ENCODE measurements around the gene RAX2.

The RAX2 gene

DNA sequence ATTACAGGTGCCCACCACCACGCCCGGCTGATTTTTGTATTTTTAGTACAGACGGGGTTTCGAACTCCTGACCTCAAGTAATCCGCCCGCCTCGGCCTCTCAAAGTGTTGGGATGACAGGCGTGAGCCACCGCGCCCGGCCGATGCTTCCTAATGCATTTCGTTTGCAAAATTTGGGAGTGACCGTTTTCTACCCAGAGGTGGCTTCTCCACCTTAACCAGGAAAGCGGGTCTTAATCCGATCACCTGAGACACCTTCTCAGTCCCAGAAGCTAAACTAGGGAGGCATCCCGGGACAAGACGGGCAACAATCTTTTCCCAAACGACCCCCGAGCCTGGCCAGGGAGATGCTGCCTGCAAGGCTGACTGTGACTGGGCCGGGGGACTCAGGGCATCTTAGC lies 29.0 kb upstream of the RAX2 start:
- TF ChIP-seq, protein P1, sequence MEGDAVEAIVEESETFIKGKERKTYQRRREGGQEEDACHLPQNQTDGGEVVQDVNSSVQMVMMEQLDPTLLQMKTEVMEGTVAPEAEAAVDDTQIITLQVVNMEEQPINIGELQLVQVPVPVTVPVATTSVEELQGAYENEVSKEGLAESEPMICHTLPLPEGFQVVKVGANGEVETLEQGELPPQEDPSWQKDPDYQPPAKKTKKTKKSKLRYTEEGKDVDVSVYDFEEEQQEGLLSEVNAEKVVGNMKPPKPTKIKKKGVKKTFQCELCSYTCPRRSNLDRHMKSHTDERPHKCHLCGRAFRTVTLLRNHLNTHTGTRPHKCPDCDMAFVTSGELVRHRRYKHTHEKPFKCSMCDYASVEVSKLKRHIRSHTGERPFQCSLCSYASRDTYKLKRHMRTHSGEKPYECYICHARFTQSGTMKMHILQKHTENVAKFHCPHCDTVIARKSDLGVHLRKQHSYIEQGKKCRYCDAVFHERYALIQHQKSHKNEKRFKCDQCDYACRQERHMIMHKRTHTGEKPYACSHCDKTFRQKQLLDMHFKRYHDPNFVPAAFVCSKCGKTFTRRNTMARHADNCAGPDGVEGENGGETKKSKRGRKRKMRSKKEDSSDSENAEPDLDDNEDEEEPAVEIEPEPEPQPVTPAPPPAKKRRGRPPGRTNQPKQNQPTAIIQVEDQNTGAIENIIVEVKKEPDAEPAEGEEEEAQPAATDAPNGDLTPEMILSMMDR (IDR thresholded peaks at IDR 0.05; ENCODE audit: low read depth, low read length) = no peak
- no peak for DNase-seq (ENCODE audit: extremely low read depth, low read depth)

DNA sequence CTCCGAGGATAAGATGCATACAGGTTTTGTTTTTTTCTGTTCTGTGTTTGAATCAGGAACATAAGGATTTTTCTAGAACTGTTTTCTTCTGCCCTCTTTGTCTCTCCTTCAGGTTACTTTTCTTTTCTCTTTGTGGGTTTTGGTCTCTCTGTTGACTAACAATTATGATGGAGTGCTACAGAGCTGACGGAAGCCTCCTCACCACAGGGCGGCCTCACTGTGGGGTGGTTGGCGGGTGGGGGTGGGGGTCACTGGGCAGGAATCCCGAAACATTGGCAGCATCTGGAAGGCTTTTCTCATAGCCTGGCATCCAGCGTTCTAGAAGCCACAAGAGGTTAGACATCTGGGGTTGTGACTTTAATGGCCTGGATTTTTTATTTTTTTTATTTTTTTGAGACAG lies 26.1 kb upstream of the RAX2 start:
- TF ChIP-seq, protein P1 (IDR thresholded peaks at IDR 0.05; ENCODE audit: low read depth, low read length) = no peak
- no peak for DNase-seq (ENCODE audit: extremely low read depth, low read depth)

DNA sequence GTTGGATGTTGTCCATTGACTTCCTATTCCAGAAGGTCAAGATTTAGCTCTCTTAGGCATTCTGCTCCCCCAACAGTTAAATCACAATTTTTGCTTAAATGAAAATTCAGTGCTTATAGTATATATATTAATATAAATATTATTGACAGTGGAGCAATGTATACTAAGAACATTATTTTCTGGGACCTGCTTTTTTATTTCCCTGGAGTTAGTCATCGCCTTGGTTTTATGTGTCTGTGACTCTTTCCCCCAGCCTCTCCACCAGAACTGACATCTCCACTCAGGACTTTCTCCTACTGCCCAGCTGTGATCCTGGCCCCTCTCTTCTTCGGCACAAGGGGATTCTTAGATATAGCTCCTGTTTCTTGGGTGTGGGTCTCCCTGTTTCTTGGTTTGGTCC lies 24.3 kb upstream of the RAX2 start:
- TF ChIP-seq, protein P1 (IDR thresholded peaks at IDR 0.05; ENCODE audit: low read depth, low read length) = no peak
- DNase-seq (ENCODE audit: extremely low read depth, low read depth) = no peak

DNA sequence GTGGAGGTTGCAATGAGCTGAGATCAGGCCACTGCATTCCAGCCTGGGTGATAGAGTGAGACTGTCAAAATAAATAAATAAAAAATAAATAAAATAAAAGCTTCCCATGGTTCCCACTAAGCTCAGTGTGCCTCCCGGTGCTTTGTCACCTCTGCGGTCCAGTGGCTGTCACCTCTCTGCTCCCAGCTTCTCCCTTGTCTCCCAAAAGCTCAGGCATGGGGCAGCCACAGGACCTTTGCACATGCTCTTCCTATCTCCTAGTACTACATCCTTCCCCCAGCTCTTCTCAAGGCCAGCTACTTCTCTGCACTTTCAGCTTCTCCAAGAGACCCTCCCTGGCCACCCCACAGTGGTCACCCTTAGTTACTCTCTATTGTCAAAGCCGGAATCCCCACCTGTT lies 21.8 kb upstream of the RAX2 start:
- TF ChIP-seq, protein P1 (IDR thresholded peaks at IDR 0.05; ENCODE audit: low read depth, low read length) = no peak
- no peak for DNase-seq (ENCODE audit: extremely low read depth, low read depth)

DNA sequence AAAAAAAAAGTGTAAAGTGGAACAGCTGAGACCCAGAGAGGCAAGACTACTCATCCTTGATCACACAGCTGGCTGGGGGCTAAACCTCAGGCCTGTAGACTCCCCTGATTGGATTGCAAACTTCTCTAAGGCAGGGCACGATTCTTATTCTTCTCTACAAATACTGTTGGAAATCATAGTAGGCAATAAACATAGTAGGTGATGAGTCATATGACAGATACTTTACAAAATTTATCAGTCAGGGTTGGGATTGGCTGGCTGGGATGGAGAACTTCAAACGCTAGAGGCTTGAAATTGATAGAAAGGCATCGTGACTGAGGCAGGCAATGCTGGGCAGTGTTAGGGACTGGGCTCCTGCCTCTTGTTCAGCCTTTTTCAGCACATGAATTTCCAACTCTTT lies 20.1 kb upstream of the RAX2 start:
- TF ChIP-seq, protein P1 (IDR thresholded peaks at IDR 0.05; ENCODE audit: low read depth, low read length) = no peak
- no peak for DNase-seq (ENCODE audit: extremely low read depth, low read depth)

DNA sequence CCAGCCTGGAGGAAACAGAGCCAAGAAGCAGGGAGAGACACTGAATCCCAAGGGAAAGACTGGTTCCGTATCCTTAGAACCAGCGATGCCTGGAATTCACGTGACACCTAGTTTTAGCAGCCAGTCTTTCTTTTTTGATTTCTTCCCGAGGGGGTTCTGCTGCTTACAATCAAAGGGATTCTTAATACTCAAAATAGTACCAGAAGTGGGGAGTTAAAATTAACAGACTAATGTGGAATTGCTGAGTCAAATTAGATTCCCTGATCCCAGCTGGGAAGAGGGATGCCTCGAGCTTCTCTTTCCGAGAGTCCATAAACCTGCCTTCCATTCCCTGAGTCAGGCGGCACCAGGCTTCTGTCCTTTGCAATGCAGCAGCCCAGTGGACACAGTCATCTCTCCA lies 18.9 kb upstream of the RAX2 start:
- no peak for DNase-seq (ENCODE audit: extremely low read depth, low read depth)
- TF ChIP-seq, protein P1 (IDR thresholded peaks at IDR 0.05; ENCODE audit: low read depth, low read length) = no peak

DNA sequence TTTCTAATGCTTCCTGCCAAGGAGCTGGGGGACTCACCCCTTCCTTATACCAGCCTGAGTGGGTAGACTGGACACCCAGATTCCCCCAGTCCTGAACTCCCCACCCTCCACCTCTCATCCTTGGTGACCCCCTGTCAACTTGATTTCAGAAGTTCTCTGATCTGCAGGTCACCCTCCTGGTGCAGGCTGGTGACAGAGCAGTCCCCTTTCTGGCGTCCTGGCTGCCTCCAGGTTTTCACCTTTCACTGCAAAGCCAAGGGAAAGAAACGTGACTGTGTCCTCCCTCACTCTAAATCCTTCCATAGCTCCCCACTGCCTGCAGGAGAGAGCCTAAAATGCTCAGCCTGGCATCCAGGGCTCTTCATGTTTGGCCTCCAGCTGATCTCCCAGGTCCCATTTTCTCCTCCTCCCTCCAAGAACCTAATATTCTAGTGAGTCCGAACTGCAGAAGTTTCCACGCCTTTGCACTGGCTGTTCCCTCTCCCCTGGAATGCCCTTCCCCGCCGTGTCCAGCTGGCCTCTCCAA lies 18.2 kb upstream of the RAX2 start:
- TF ChIP-seq, protein P1 (IDR thresholded peaks at IDR 0.05; ENCODE audit: low read depth, low read length) = no peak
- no peak for DNase-seq (ENCODE audit: extremely low read depth, low read depth)

Measured in AG09319 (cell line).